CD4-positive, CD25-positive, alpha-beta regulatory T cell (primary cell): ENCODE data around the gene LDB2. TPM values are rescaled to one million over a fixed set of nuclear protein-coding genes. Genes with fewer than 3 reads are reported as not detected.

ENCODE experiments used
- ATAC-seq, 2 donors: fragments of 150-1000 bp; cut with Tn5 transposase; one replicate each; pipeline ENCODE4 v1.10.0; 2021; ENCODE audit warnings: low read depth in 2 of 2, moderate number of reproducible peaks in 2 of 2, moderate library complexity in 1 of 2
- DNase-seq, 3 donors: peaks; one replicate each; pipeline versions ENCODE4 v3.0.0 to v3.0.0-alpha.2; 2012 to 2022; ENCODE audit warnings: mixed read lengths in 1 of 3
- H3K27ac ChIP-seq: one replicate; pipeline ENCODE4 v1.7.0; 2013; ENCODE audit warnings: mild to moderate bottlenecking, low read length; ENCODE audit not compliant: insufficient read depth, poor library complexity, severe bottlenecking
- H3K27me3 ChIP-seq: one replicate; pipeline ENCODE4 v1.7.0; 2013; ENCODE audit warnings: low read length; ENCODE audit not compliant: control insufficient read depth, insufficient read depth
- H3K36me3 ChIP-seq: one replicate; pipeline ENCODE4 v1.7.0; 2013; ENCODE audit warnings: mild to moderate bottlenecking, low read length, moderate library complexity; ENCODE audit not compliant: control insufficient read depth, insufficient read depth
- H3K4me1 ChIP-seq: 2 replicates; pipeline ENCODE4 v1.7.0; 2013; ENCODE audit warnings: mild to moderate bottlenecking, low read length; ENCODE audit not compliant: insufficient read depth, control insufficient read depth, poor library complexity, severe bottlenecking
- H3K4me3 ChIP-seq: one replicate; pipeline ENCODE4 v1.7.0; 2013; ENCODE audit warnings: low read depth, mild to moderate bottlenecking, low read length, moderate library complexity
- H3K9me3 ChIP-seq, 2 experiments: 1 replicate in 1 of 2; 2 replicates in 1 of 2; pipeline ENCODE4 v1.7.0; 2013; ENCODE audit warnings: low read length in 2 of 2, mild to moderate bottlenecking in 1 of 2, moderate library complexity in 1 of 2; ENCODE audit not compliant: control insufficient read depth in 2 of 2
- H3K27ac Mint-ChIP-seq, 3 donors: one replicate each; pipeline ENCODE4 v1.8.0; 2020 to 2022; ENCODE audit warnings: mild to moderate bottlenecking in 3 of 3, mixed read lengths in 3 of 3, moderate library complexity in 2 of 3
- H3K27me3 Mint-ChIP-seq: one replicate; pipeline ENCODE4 v1.8.0; 2022; ENCODE audit warnings: mild to moderate bottlenecking, mixed read lengths
- H3K36me3 Mint-ChIP-seq: one replicate; pipeline ENCODE4 v1.8.0; 2020; ENCODE audit warnings: mixed read lengths
- H3K4me1 Mint-ChIP-seq, 4 donors: one replicate each; pipeline ENCODE4 v1.8.0; 2020 to 2022; ENCODE audit warnings: mixed read lengths in 4 of 4, mild to moderate bottlenecking in 1 of 4
- H3K4me3 Mint-ChIP-seq, 4 donors: one replicate each; pipeline ENCODE4 v1.8.0; 2020 to 2022; ENCODE audit warnings: mild to moderate bottlenecking in 4 of 4, mixed read lengths in 4 of 4, moderate library complexity in 3 of 4
- H3K9me3 Mint-ChIP-seq, 7 donors: one replicate each; pipeline ENCODE4 v1.8.0; 2020 to 2022; ENCODE audit warnings: mixed read lengths in 7 of 7, mild to moderate bottlenecking in 3 of 7, moderate library complexity in 2 of 7
- polyA plus RNA-seq, 4 donors: library from polyadenylated mRNA; unstranded; fragments of 300-500 nt; fragmentation: Illumina TruSeq; gene quantifications; one replicate each; pipeline ENCODE4 v1.2.3, GENCODE V29; 2021
- total RNA-seq: library from RNA; stranded (reverse); gene quantifications from one replicate; pipeline ENCODE4 v1.2.3, GENCODE V29; 2022

The LDB2 gene
- total and polyA plus RNA-seq, 5 donors from 2014 or later, result not detected

DNA sequence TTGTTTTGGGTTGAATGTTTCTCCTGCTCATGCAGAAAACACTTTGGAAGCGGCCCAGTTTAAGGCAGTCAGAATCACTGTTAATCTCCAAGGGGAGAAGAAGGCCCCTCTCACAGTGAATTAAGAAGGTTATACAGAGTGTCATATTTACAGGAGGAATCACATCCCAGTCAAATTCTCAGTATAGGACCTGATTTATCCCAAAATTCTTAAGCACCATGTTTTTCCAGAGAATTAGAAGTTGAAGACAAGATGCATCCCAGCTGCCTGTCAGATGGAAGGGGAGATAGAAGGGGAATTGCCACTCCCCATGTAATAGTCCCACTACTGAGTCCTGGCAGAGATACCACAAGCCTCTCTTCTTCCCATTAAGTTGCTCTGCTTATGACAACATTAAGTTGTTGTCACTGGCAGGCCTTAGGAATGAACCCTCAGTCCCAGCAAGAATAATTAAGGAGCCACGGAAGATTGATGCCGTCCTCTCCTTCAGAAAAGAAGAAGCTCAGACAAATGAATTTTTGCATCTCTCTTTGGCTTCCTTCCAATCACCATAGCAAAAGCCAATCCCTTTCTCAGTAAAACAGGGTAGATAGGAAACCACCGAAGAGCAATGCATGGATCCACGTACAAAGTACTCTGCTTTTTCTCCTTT lies 138.4 kb downstream of the LDB2 start:
- Histone ChIP-seq H3K4me3 (no peak overlapping the region), H3K36me3 (no peaks in the 10 kb centered on the region), H3K4me1 (no peaks in the 10 kb centered on the region), H3K27me3 (no peaks in the 10 kb centered on the region), H3K9me3 (no peaks in the 10 kb centered on the region), H3K27ac (no peak overlapping the region)
- DNase-seq (no peak), ATAC-seq (no peak)
- no peak overlapping the region for H3K4me3 Mint-ChIP-seq
- peaks cover 5% of the 10 kb centered on the region for H3K27me3 Mint-ChIP-seq
- no peaks in the 10 kb centered on the region for H3K36me3 Mint-ChIP-seq
- H3K27ac Mint-ChIP-seq, result no peak overlapping the region
- H3K9me3 Mint-ChIP-seq, result no peaks in the 10 kb centered on the region
- no peaks in the 10 kb centered on the region for H3K4me1 Mint-ChIP-seq

DNA sequence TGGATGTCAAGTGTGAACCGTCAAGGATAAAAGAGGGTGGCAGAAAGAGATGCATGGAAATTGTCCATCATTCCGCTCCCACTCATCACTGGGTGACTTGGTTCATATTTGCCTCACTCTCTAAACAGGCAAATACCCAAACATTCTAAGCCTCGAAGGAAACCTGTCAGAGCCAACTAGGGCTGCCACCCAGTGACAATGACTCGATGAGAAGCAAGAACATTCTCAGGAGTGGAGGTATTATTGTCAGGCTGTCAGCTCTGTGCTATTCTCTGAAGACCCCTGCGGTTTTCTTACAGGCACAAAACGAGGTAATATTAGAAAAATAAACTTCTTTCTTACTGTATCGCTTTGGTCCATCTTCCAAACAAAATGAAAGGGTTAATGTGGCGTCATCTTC lies 139.6 kb downstream of the LDB2 start:
- DNase-seq (no peak), ATAC-seq (no peak)
- no peak overlapping the region for H3K27ac Mint-ChIP-seq
- Histone ChIP-seq H3K27ac (no peak overlapping the region), H3K4me1 (no peaks in the 10 kb centered on the region), H3K4me3 (no peak overlapping the region), H3K9me3 (no peaks in the 10 kb centered on the region), H3K27me3 (no peaks in the 10 kb centered on the region), H3K36me3 (no peaks in the 10 kb centered on the region)
- H3K4me3 Mint-ChIP-seq, result no peak overlapping the region
- H3K9me3 Mint-ChIP-seq, result no peaks in the 10 kb centered on the region
- peaks cover 5% of the 10 kb centered on the region for H3K27me3 Mint-ChIP-seq
- H3K4me1 Mint-ChIP-seq, result no peaks in the 10 kb centered on the region
- no peaks in the 10 kb centered on the region for H3K36me3 Mint-ChIP-seq

DNA sequence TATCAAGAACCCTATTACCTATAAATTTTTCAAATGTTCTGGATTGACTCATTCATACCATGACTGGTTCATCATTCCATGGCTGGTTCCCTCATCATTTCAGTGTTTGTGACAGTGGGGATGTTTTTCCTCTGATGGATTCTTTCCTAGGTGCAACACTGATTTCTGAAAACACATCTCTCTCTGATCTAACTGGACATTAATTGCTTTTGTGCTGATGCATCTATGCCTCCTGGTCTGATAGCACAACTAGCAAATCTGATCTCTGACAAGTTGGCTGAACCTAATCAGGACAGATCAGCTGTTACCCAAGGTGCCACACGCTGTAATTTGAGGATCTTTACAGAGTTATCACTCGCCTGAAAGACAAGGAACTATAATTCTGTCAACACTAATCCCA lies 140.2 kb downstream of the LDB2 start:
- Histone ChIP-seq H3K27me3 (no peaks in the 10 kb centered on the region), H3K4me1 (no peaks in the 10 kb centered on the region), H3K4me3 (no peak overlapping the region), H3K27ac (no peak overlapping the region), H3K36me3 (no peaks in the 10 kb centered on the region), H3K9me3 (no peaks in the 10 kb centered on the region)
- no peak for DNase-seq
- Mint-ChIP-seq H3K9me3 (no peaks in the 10 kb centered on the region), H3K27me3 (peaks cover 5% of the 10 kb centered on the region), H3K27ac (no peak overlapping the region), H3K4me3 (no peak overlapping the region), H3K4me1 (no peaks in the 10 kb centered on the region), H3K36me3 (no peaks in the 10 kb centered on the region)
- ATAC-seq, result no peak

DNA sequence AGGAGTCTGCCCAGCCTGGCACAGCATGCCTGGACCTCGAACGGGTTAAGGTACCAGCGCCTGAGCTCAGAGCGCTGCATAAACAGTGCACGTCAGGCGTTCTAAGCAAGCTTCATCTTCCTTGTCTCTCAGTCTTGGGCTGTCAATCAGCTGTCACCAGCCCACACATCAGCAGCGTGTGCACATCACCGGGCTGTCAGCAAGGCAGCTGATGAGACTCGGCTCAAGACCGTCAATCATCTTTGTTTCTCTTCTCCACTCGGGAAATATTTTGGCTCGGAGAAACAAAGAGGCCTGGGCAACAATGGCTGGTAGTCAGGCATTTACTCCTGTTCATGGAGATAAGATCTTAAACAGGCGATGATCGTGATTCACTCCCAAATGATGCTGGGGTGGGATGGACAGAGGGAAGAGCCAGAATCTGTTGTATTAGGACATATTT lies 141.3 kb downstream of the LDB2 start:
- no peaks in the 10 kb centered on the region for H3K27me3 ChIP-seq
- no peaks in the 10 kb centered on the region for H3K4me1 ChIP-seq
- H3K27ac Mint-ChIP-seq, result no peak overlapping the region
- H3K9me3 Mint-ChIP-seq, result no peaks in the 10 kb centered on the region
- ATAC-seq (no peak), DNase-seq (no peak)
- H3K9me3 ChIP-seq, result no peaks in the 10 kb centered on the region
- no peak overlapping the region for H3K27ac ChIP-seq
- no peaks in the 10 kb centered on the region for H3K36me3 ChIP-seq
- no peak overlapping the region for H3K4me3 ChIP-seq
- H3K4me1 Mint-ChIP-seq, result no peaks in the 10 kb centered on the region
- H3K36me3 Mint-ChIP-seq, result no peaks in the 10 kb centered on the region
- H3K27me3 Mint-ChIP-seq, result peaks cover 5% of the 10 kb centered on the region
- no peak overlapping the region for H3K4me3 Mint-ChIP-seq

DNA sequence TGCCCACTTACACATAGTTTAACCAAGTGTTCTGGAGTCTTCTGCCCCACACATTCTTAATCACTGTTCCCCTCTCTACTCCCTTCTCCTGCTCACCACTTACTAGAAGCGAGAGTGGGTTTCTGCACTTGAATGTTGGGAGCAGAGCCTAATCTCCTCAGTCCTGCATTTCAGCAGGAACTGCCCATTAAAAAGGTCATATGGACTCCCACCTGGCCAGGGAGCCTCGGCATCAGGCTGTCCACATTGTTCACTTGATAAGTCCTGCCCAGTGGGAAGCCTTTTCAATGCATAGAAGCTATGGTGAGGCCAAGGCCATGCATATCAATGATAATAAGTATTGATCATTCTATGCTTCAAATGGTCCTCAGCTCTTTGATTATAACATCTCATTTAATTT lies 144.3 kb downstream of the LDB2 start:
- Mint-ChIP-seq H3K4me3 (no peak overlapping the region), H3K4me1 (no peaks in the 10 kb centered on the region), H3K36me3 (no peaks in the 10 kb centered on the region), H3K27me3 (peaks cover 3% of the 10 kb centered on the region), H3K9me3 (no peaks in the 10 kb centered on the region), H3K27ac (no peak overlapping the region)
- Histone ChIP-seq H3K4me1 (no peaks in the 10 kb centered on the region), H3K27ac (no peak overlapping the region), H3K36me3 (no peaks in the 10 kb centered on the region), H3K27me3 (no peaks in the 10 kb centered on the region), H3K9me3 (no peaks in the 10 kb centered on the region), H3K4me3 (no peak overlapping the region)
- DNase-seq, result no peak
- no peak for ATAC-seq

DNA sequence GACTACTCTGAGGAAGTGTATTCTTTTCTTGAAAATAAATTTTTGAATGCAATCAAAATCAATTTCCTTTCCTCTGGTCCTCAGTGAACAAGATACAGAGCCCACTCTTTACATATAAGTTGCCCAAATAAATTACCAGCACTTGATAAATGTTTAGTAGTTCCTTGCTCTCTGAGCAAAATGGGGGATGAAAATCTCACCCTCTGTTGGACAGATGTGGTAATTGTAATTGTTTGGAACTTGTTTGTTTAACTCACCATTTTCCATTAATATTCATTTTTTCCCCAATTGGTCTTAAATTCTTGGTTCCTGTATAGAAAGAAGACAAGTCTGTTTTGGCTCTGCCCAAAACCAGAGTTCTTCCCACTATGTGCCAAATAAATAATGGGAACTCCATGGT lies 146.3 kb downstream of the LDB2 start:
- DNase-seq (no peak), ATAC-seq (no peak)
- Histone ChIP-seq H3K4me1 (no peaks in the 10 kb centered on the region), H3K9me3 (no peaks in the 10 kb centered on the region), H3K27me3 (no peaks in the 10 kb centered on the region), H3K36me3 (no peaks in the 10 kb centered on the region), H3K4me3 (no peak overlapping the region), H3K27ac (no peak overlapping the region)
- no peaks in the 10 kb centered on the region for H3K9me3 Mint-ChIP-seq
- H3K27ac Mint-ChIP-seq, result no peak overlapping the region
- H3K4me1 Mint-ChIP-seq, result no peaks in the 10 kb centered on the region
- no peaks in the 10 kb centered on the region for H3K36me3 Mint-ChIP-seq
- peak overlapping the region in 1 of 4 donors; percentile 51 for H3K4me3 Mint-ChIP-seq
- H3K27me3 Mint-ChIP-seq, result no peaks in the 10 kb centered on the region

DNA sequence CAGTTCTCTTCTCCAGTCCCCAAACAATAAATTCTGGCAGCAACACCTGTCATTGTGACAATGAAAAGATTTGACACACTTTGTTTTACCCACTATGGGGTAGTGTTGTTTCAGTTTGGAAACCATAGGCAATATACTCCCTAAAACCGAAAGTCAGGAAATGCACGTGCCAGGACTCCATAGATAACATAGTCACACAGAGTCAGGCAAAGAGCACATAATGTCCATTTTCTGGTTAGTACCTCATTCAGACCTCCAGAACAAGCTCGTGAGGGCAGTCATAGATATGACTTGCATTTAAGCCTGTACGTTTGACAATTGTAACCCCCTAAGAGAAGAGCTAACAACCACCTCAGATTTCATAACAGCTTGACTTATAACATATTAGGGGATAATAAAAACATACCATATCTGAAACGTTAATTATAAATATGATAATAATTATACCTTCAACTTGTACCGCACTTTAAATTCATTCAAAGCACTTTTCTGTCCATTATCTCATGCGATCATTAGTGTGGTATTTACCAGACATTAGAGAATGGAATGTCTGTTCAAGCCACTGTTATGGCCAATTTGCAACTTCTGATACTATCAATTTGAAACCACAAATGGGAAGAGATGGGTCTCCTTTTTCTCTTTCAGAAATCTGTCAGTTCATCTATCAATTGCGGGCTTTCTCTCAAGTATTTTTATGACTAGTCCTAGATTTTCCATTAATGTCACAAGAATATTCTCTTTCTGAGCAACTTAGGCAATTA lies 147.4 kb downstream of the LDB2 start:
- Histone ChIP-seq H3K9me3 (no peaks in the 10 kb centered on the region), H3K27ac (no peak overlapping the region), H3K4me1 (no peaks in the 10 kb centered on the region), H3K27me3 (no peaks in the 10 kb centered on the region), H3K4me3 (no peak overlapping the region), H3K36me3 (no peaks in the 10 kb centered on the region)
- no peak overlapping the region for H3K27ac Mint-ChIP-seq
- H3K36me3 Mint-ChIP-seq, result no peaks in the 10 kb centered on the region
- DNase-seq (no peak), ATAC-seq (no peak)
- no peaks in the 10 kb centered on the region for H3K27me3 Mint-ChIP-seq
- H3K9me3 Mint-ChIP-seq, result no peaks in the 10 kb centered on the region
- no peak overlapping the region for H3K4me3 Mint-ChIP-seq
- no peaks in the 10 kb centered on the region for H3K4me1 Mint-ChIP-seq

DNA sequence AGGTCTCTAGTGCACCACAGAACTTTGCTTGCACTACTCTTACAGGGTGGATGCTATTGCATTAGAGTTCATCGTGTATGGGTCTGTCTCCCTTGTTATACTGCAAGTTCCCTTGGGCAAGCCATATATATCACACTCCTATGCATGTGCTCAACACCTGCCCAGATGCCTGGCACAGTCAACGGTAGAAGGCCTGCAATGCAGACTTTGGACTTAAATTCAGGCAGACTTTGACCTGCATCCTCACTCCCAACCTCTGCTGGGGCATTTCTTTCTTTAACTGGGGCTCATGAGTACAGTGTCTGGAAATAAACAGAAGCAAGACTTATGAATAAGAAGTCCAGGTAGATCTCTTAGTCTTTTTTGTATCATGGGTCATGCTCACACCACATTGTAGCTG lies 148.2 kb downstream of the LDB2 start:
- H3K9me3 ChIP-seq, result no peaks in the 10 kb centered on the region
- Mint-ChIP-seq H3K27me3 (no peaks in the 10 kb centered on the region), H3K4me1 (no peaks in the 10 kb centered on the region), H3K9me3 (no peaks in the 10 kb centered on the region), H3K27ac (no peak overlapping the region), H3K36me3 (no peaks in the 10 kb centered on the region), H3K4me3 (no peak overlapping the region)
- no peak for DNase-seq
- H3K4me1 ChIP-seq, result no peaks in the 10 kb centered on the region
- H3K36me3 ChIP-seq, result no peaks in the 10 kb centered on the region
- H3K27ac ChIP-seq, result no peak overlapping the region
- H3K27me3 ChIP-seq, result no peaks in the 10 kb centered on the region
- no peak for ATAC-seq
- H3K4me3 ChIP-seq, result no peak overlapping the region
